ENCODE data around the gene RNASEH1. TPM values are rescaled to one million over a fixed set of nuclear protein-coding genes. Genes with fewer than 3 reads are reported as not detected.

The RNASEH1 gene
- total RNA-seq, 2 donors from 2014 or later, result 19.1 to 31.5 TPM

DNA sequence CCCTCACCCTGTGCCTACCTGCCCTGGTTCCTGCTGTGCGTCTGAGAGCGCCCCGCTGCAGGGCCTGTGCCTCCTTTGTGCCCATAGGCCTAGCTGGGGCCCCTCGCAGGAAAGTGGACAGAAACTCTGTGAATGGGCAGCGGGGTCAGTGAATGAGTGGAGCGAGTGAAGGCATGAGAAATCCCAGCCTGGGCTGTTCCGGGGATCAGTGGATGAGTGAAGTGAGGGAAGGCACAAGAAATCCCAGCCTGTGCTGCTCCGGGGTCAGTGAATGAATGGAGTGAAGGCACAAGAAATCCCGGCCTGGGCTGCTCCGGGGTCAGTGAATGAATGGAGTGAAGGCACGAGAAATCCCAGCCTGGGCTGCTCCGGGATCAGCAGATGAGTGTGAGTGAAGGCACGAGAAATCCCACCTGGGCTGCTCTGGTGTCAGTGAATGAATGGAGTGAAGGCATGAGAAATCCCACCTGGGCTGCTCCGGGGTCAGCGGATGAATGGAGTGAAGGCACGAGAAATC is 38.8 kb upstream of the RNASEH1 start:
- WGBS, result 79% methylated on average over 16 of the region's 16 CpGs
- no peak overlapping the region for H3K4me3 ChIP-seq
- no peak overlapping the region for H3K27ac ChIP-seq
- H3K36me3 ChIP-seq, result no peaks in the 10 kb centered on the region
- no peaks in the 10 kb centered on the region for H3K27me3 ChIP-seq (replicated peaks; ENCODE audit: insufficient read depth)
- DNase-seq (ENCODE audit: low spot score), result no peak
- no peaks in the 10 kb centered on the region for H3K9me3 ChIP-seq
- intact Hi-C loops (cut with DNase I), result no loop called here
- no peak for TF ChIP-seq POLR2AphosphoS5 (IDR thresholded peaks at IDR 0.05)
- H3K4me1 ChIP-seq (replicated peaks), result no peaks in the 10 kb centered on the region

DNA sequence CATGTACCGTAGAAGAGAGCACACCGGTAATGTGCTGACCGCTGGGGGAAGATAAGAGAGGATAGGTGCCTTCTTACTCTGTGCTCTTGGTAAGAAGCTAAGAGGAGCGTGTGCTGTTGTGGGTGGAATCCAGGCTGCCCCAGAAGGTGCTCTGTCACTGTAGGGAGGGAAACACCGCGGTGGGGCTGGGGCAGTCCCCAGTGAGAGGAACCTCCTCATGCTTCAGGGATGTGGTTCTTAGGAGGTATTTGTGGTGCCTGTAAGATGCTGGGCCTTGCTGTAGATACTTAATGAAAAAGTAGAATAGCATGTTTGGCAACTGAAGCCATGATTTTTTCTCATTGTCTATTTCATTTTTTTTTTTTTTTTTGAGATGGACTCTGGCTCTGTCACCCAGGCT is 37.9 kb upstream of the RNASEH1 start:
- no peak overlapping the region for H3K27ac ChIP-seq
- no peaks in the 10 kb centered on the region for H3K36me3 ChIP-seq
- no peaks in the 10 kb centered on the region for H3K9me3 ChIP-seq
- no peak overlapping the region for H3K4me3 ChIP-seq
- intact Hi-C loops (cut with DNase I), result no loop called here
- no peaks in the 10 kb centered on the region for H3K27me3 ChIP-seq (replicated peaks; ENCODE audit: insufficient read depth)
- DNase-seq (ENCODE audit: low spot score), result no peak
- TF ChIP-seq POLR2A (IDR thresholded peaks at IDR 0.05) (no peak), POLR2AphosphoS5 (IDR thresholded peaks at IDR 0.05) (no peak)
- TF ChIP-seq, protein P1, sequence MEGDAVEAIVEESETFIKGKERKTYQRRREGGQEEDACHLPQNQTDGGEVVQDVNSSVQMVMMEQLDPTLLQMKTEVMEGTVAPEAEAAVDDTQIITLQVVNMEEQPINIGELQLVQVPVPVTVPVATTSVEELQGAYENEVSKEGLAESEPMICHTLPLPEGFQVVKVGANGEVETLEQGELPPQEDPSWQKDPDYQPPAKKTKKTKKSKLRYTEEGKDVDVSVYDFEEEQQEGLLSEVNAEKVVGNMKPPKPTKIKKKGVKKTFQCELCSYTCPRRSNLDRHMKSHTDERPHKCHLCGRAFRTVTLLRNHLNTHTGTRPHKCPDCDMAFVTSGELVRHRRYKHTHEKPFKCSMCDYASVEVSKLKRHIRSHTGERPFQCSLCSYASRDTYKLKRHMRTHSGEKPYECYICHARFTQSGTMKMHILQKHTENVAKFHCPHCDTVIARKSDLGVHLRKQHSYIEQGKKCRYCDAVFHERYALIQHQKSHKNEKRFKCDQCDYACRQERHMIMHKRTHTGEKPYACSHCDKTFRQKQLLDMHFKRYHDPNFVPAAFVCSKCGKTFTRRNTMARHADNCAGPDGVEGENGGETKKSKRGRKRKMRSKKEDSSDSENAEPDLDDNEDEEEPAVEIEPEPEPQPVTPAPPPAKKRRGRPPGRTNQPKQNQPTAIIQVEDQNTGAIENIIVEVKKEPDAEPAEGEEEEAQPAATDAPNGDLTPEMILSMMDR (IDR thresholded peaks at IDR 0.05), result no peak
- WGBS, result 91% methylated on average over 6 of the region's 6 CpGs
- H3K4me1 ChIP-seq (replicated peaks), result no peaks in the 10 kb centered on the region

DNA sequence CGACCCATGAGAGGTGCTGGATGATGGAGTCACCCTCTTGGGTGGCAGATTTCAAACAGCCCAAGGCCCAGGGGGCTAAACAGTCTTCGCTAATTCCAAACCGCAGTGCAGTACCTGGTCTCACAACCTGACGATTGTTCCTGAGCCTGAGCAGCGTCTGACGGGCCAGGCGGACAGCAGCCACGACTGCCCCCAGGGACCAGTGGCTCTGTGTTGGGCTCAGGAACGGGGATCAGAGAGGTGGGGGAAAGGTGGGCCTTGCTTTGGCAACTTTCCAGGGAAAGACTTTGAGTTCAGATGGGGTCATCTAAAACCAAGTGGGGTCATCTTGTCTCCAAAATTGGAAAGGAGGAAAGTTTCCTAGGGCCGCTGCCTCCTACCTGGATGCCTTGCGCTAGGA is 37.3 kb upstream of the RNASEH1 start:
- Histone ChIP-seq H3K36me3 (no peaks in the 10 kb centered on the region), H3K27ac (no peak overlapping the region), H3K4me1 (replicated peaks) (no peaks in the 10 kb centered on the region), H3K4me3 (no peak overlapping the region), H3K9me3 (no peaks in the 10 kb centered on the region), H3K27me3 (replicated peaks; ENCODE audit: insufficient read depth) (no peaks in the 10 kb centered on the region)
- intact Hi-C loops (cut with DNase I), result no loop called here
- WGBS, result 93% methylated on average over 11 of the region's 11 CpGs
- TF ChIP-seq POLR2A (IDR thresholded peaks at IDR 0.05), result no peak
- TF ChIP-seq, protein P1 (IDR thresholded peaks at IDR 0.05), result no peak
- TF ChIP-seq POLR2AphosphoS5 (IDR thresholded peaks at IDR 0.05), result no peak
- DNase-seq (ENCODE audit: low spot score), result no peak

DNA sequence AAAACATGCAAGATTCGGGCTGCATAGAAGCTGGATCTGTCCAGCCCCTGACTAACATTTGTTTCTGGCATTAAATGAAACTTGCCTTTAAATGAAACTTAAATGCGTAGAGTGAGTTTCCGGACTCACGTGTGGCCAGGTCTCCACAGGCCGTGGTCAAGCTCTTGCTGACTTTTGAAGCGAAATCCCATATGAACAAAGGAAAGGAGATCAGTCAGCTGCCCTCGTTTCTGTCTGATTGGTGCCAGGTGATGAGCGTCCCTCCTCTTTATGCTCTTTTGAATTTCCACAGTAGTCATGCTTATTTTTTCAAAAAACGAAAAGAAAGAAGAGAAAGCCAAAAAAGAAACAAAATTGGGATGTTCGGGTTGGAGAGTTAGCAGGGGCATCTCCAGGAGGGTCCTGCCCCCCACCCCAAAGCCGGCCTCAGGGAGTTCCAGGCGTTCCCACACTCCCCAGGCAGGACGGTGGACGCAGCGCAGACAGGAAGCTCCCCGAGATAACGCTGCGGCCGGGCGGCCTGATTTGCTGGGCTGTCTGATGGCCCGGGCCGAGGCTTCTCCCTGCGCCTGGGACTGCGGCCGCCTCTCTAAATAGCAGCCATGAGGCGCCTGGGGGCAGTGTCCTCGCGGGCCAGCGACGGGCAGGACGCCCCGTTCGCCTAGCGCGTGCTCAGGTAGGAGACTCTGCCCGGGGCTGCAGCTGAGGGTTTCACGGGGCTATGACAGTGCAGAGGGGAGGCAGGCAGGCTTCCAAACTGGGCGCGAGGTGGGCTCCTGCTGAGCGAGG is 36.6 kb upstream of the RNASEH1 start, which contains the start of gene COLEC11:
Gene COLEC11 (plus strand): TSS at position 620 of the 789 bp plus-strand sequence. CDS start 9,229 bp downstream, outside the sequence.
- Histone ChIP-seq H3K27ac (no peak within 1 kb of the TSS), H3K36me3 (no peaks in the 10 kb centered on the region), H3K4me3 (no peak within 1 kb of the TSS), H3K9me3 (no peaks in the 10 kb centered on the region), H3K27me3 (replicated peaks; ENCODE audit: insufficient read depth) (no peaks in the 10 kb centered on the region), H3K4me1 (replicated peaks) (no peaks in the 10 kb centered on the region)
- 41% methylated on average over 40 of the region's 40 CpGs for WGBS
- no peak for DNase-seq (ENCODE audit: low spot score)
- intact Hi-C loops (cut with DNase I), result no loop called here
- TF ChIP-seq, protein P1 (IDR thresholded peaks at IDR 0.05), result no peak
- TF ChIP-seq POLR2A (IDR thresholded peaks at IDR 0.05) (no peak), POLR2AphosphoS5 (IDR thresholded peaks at IDR 0.05) (no peak)

DNA sequence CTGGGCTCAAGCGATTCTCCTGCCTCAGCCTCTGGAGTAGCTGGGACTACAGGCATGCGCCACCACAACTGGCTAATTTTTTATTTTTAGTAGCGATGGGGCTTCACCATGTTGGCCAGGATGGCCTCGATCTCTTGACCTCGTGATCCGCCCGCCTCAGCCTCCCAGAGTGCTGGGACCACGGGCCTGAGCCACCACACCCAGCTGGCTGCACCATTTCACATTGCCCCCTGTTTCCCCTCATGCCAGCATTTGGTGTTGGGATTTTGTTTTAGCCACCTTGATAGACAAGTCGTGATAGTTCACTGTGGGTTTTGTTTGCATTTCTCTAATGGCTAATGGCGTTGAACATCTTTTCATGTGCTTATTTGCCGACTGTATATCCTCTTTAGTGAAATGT is 31.0 kb upstream of the RNASEH1 start:
- H3K4me1 ChIP-seq (replicated peaks), result peaks cover 2% of the 10 kb centered on the region
- 88% methylated on average over 11 of the region's 11 CpGs for WGBS
- intact Hi-C loops (cut with DNase I), result loop anchor here (10.0 kb wide), 1 partner anchor 56 kb away; no protein-coding TSS in a partner anchor
- H3K27ac ChIP-seq, result no peak overlapping the region
- no peaks in the 10 kb centered on the region for H3K36me3 ChIP-seq
- H3K27me3 ChIP-seq (replicated peaks; ENCODE audit: insufficient read depth), result no peaks in the 10 kb centered on the region
- no peak overlapping the region for H3K4me3 ChIP-seq
- no peaks in the 10 kb centered on the region for H3K9me3 ChIP-seq
- no peak for DNase-seq (ENCODE audit: low spot score)
- TF ChIP-seq POLR2AphosphoS5 (IDR thresholded peaks at IDR 0.05), result no peak
- TF ChIP-seq POLR2A (IDR thresholded peaks at IDR 0.05), result no peak
- TF ChIP-seq, protein P1 (IDR thresholded peaks at IDR 0.05), result no peak
